ENCODE results near the gene PIGU. TPM values are rescaled to one million over a fixed set of nuclear protein-coding genes. Genes with fewer than 3 reads are reported as not detected.

Gene PIGU
- polyA plus RNA-seq, 1 donor from 2014 or later = 35.8 TPM

- Histone ChIP-seq H4K20me1 (ENCODE audit: insufficient read depth) (no peaks in the 10 kb centered on the region), H3K79me2 (replicated peaks; ENCODE audit: insufficient read depth, low read length) (no peaks in the 10 kb centered on the region), H3K9me3 (ENCODE audit: low read length) (no peaks in the 10 kb centered on the region), H3K27ac (ENCODE audit: low read length) (no peak overlapping the region), H3K27me3 (ENCODE audit: insufficient read depth, low read depth, low read length) (no peaks in the 10 kb centered on the region), H3K9ac (ENCODE audit: low read length) (no peak overlapping the region), H3K36me3 (ENCODE audit: insufficient read depth, low read length) (no peaks in the 10 kb centered on the region), H2AFZ (ENCODE audit: low read depth, low read length) (no peak overlapping the region), H3K4me3 (ENCODE audit: low read length) (no peak overlapping the region), H3F3A (ENCODE audit: insufficient read depth, low read length, poor library complexity, severe bottlenecking) (no peaks in the 10 kb centered on the region), H3K9me2 (ENCODE audit: insufficient read depth, low read length) (no peaks in the 10 kb centered on the region), H3K4me2 (ENCODE audit: low read length) (no peak overlapping the region)
- no peak for TF ChIP-seq EZH2 (IDR thresholded peaks at IDR 0.05; ENCODE audit: borderline replicate concordance, insufficient read depth, low read length, poor library complexity, severe bottlenecking)
- no peak for TF ChIP-seq SMC3 (conservative IDR thresholded peaks at IDR 0.05; ENCODE audit: poor library complexity)
These were observed 97.5 kb downstream of the PIGU start for GRCh38 chr20:34579191-34579978.

GRCh38 chr20:34578521-34578920 is 98.4 kb downstream of the PIGU start:
- no peaks in the 10 kb centered on the region for H3K9me2 ChIP-seq (ENCODE audit: insufficient read depth, low read length)
- H3K4me3 ChIP-seq (ENCODE audit: low read length) = no peak overlapping the region
- H4K20me1 ChIP-seq (ENCODE audit: insufficient read depth) = no peaks in the 10 kb centered on the region
- no peaks in the 10 kb centered on the region for H3K27me3 ChIP-seq (ENCODE audit: insufficient read depth, low read depth, low read length)
- no peaks in the 10 kb centered on the region for H3K9me3 ChIP-seq (ENCODE audit: low read length)
- H3K27ac ChIP-seq (ENCODE audit: low read length) = no peak overlapping the region
- no peak overlapping the region for H3K9ac ChIP-seq (ENCODE audit: low read length)
- no peaks in the 10 kb centered on the region for H3K79me2 ChIP-seq (replicated peaks; ENCODE audit: insufficient read depth, low read length)
- no peaks in the 10 kb centered on the region for H3F3A ChIP-seq (ENCODE audit: insufficient read depth, low read length, poor library complexity, severe bottlenecking)
- no peak for TF ChIP-seq EZH2 (IDR thresholded peaks at IDR 0.05; ENCODE audit: borderline replicate concordance, insufficient read depth, low read length, poor library complexity, severe bottlenecking)
- no peak for TF ChIP-seq SMC3 (conservative IDR thresholded peaks at IDR 0.05; ENCODE audit: poor library complexity)
- no peak for TF ChIP-seq RAD21 (conservative IDR thresholded peaks at IDR 0.05)
- TF ChIP-seq REST (IDR thresholded peaks at IDR 0.05; ENCODE audit: borderline replicate concordance) = no peak
- H3K4me2 ChIP-seq (ENCODE audit: low read length) = no peak overlapping the region
- H2AFZ ChIP-seq (ENCODE audit: low read depth, low read length) = no peak overlapping the region
- H3K36me3 ChIP-seq (ENCODE audit: insufficient read depth, low read length) = no peaks in the 10 kb centered on the region

- no peaks in the 10 kb centered on the region for H4K20me1 ChIP-seq (ENCODE audit: insufficient read depth)
- no peaks in the 10 kb centered on the region for H3K79me2 ChIP-seq (replicated peaks; ENCODE audit: insufficient read depth, low read length)
- H3K4me2 ChIP-seq (ENCODE audit: low read length) = no peak overlapping the region
- no peak overlapping the region for H3K4me3 ChIP-seq (ENCODE audit: low read length)
- no peaks in the 10 kb centered on the region for H3K9me3 ChIP-seq (ENCODE audit: low read length)
- H3K27ac ChIP-seq (ENCODE audit: low read length) = no peak overlapping the region
- no peaks in the 10 kb centered on the region for H3K27me3 ChIP-seq (ENCODE audit: insufficient read depth, low read depth, low read length)
- H3K9me2 ChIP-seq (ENCODE audit: insufficient read depth, low read length) = no peaks in the 10 kb centered on the region
- H3K36me3 ChIP-seq (ENCODE audit: insufficient read depth, low read length) = no peaks in the 10 kb centered on the region
- no peak for TF ChIP-seq EP300 (conservative IDR thresholded peaks at IDR 0.05; ENCODE audit: poor library complexity, severe bottlenecking)
- TF ChIP-seq TAF1 (IDR thresholded peaks at IDR 0.05; ENCODE audit: low read depth) = no peak
- no peak for TF ChIP-seq REST (IDR thresholded peaks at IDR 0.05; ENCODE audit: borderline replicate concordance)
- no peak for TF ChIP-seq RAD21 (conservative IDR thresholded peaks at IDR 0.05)
- TF ChIP-seq MXI1 (conservative IDR thresholded peaks at IDR 0.05; ENCODE audit: poor library complexity, severe bottlenecking) = no peak
- no peak for TF ChIP-seq EZH2 (IDR thresholded peaks at IDR 0.05; ENCODE audit: borderline replicate concordance, insufficient read depth, low read length, poor library complexity, severe bottlenecking)
- TF ChIP-seq, protein P1, sequence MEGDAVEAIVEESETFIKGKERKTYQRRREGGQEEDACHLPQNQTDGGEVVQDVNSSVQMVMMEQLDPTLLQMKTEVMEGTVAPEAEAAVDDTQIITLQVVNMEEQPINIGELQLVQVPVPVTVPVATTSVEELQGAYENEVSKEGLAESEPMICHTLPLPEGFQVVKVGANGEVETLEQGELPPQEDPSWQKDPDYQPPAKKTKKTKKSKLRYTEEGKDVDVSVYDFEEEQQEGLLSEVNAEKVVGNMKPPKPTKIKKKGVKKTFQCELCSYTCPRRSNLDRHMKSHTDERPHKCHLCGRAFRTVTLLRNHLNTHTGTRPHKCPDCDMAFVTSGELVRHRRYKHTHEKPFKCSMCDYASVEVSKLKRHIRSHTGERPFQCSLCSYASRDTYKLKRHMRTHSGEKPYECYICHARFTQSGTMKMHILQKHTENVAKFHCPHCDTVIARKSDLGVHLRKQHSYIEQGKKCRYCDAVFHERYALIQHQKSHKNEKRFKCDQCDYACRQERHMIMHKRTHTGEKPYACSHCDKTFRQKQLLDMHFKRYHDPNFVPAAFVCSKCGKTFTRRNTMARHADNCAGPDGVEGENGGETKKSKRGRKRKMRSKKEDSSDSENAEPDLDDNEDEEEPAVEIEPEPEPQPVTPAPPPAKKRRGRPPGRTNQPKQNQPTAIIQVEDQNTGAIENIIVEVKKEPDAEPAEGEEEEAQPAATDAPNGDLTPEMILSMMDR (IDR thresholded peaks at IDR 0.05; ENCODE audit: poor library complexity, severe bottlenecking) = no peak
- no peak for TF ChIP-seq SMC3 (conservative IDR thresholded peaks at IDR 0.05; ENCODE audit: poor library complexity)
- TF ChIP-seq POLR2AphosphoS5 (IDR thresholded peaks at IDR 0.05) = no peak
- H3F3A ChIP-seq (ENCODE audit: insufficient read depth, low read length, poor library complexity, severe bottlenecking) = no peaks in the 10 kb centered on the region
- no peak overlapping the region for H3K9ac ChIP-seq (ENCODE audit: low read length)
- no peak overlapping the region for H2AFZ ChIP-seq (ENCODE audit: low read depth, low read length)
These were observed 98.9 kb downstream of the PIGU start for GRCh38 chr20:34578025-34578424.
